HG03135 (cell line): Measurements from ENCODE around the gene ATP13A5.

Source experiments
- ATAC-seq: cut with Tn5 transposase; IDR thresholded peaks from one replicate; pipeline ENCODE4 v1.9.1; 2021; ENCODE audit warnings: mild to moderate bottlenecking, moderate library complexity; ENCODE audit not compliant: unreplicated experiment

The ATP13A5 gene, protein sequence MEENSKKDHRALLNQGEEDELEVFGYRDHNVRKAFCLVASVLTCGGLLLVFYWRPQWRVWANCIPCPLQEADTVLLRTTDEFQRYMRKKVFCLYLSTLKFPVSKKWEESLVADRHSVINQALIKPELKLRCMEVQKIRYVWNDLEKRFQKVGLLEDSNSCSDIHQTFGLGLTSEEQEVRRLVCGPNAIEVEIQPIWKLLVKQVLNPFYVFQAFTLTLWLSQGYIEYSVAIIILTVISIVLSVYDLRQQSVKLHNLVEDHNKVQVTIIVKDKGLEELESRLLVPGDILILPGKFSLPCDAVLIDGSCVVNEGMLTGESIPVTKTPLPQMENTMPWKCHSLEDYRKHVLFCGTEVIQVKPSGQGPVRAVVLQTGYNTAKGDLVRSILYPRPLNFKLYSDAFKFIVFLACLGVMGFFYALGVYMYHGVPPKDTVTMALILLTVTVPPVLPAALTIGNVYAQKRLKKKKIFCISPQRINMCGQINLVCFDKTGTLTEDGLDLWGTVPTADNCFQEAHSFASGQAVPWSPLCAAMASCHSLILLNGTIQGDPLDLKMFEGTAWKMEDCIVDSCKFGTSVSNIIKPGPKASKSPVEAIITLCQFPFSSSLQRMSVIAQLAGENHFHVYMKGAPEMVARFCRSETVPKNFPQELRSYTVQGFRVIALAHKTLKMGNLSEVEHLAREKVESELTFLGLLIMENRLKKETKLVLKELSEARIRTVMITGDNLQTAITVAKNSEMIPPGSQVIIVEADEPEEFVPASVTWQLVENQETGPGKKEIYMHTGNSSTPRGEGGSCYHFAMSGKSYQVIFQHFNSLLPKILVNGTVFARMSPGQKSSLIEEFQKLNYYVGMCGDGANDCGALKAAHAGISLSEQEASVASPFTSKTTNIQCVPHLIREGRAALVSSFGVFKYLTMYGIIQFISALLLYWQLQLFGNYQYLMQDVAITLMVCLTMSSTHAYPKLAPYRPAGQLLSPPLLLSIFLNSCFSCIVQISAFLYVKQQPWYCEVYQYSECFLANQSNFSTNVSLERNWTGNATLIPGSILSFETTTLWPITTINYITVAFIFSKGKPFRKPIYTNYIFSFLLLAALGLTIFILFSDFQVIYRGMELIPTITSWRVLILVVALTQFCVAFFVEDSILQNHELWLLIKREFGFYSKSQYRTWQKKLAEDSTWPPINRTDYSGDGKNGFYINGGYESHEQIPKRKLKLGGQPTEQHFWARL

DNA sequence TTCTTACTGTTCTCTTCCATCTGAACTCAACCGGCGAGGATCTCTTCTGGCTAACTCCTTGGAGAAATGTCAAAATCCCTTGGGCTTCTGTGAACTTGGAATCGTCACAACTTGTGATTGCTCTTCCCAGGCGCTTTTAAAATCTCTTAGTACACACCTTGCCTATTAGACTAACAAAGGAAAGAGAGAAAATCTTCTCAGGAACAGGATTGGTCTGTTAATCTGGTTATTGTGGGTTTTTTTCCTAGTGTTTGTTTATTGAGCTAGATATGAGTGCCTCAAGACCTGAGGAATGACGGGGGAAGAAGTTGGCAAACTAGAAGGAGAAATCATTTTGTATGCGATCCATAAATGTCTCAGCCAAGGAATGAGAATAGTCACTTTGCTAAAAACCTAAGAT is at the start of gene ATP13A5:
Gene ATP13A5 (minus strand): TSS at position 48 of the 400 bp plus-strand sequence. CDS start 28 bp downstream, at position 20.
- no peak for ATAC-seq

DNA sequence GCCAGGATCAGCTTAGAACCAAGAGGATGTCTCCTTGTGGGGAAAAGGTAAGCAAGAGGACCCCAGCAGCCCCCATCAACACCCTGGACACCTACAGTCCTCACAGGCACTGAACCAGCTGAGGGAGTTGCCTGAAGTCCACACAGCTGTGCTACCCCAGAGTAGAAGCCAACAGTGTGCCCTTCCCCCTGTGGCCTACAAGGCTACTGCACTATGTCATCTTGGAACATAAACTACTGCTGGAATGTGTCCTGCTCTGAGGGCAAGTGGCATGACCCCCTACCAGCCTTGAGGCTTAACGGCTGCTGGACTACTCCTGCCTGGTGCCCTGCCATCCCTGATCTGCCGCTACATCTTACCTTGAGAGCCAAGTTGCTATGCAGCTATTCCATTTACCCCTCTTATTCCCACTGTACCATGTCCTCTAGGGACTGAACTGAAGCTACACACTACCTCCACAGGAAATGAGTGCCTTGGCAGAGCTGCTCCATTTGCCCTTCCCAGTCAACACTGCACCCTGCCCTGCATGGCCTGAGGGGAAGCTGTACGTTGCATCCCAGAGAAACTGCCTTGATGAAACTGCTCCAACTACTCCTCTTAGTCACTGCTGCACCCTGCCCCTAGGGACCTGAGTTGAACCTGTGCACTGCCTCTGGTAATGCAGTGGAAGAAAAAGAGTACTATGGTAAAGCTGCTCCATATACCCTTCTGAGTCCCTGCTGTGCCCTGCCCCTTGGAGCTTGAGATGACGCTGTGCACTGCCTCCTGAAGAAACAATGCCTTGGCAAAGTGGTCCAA is 40.2 kb upstream of the ATP13A5 start:
- ATAC-seq, result no peak

DNA sequence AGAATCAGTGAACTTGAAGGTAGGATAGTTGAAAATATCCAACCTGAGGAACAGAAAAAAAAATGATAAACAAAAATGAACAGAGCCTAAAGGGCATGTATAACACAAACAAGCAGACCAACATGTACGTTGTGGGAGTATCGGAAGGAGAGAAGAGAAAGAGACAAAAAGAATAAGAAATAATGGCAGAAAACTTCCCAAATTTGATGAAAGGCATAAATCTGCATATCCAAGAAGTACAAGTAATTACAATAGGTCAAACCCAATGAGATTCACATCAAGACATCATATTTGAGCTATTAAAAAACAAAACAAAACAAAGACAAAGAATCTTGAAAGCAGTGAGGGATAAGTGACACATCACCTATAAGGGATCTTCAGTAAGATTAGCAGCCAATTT is 38.1 kb upstream of the ATP13A5 start:
- no peak for ATAC-seq

DNA sequence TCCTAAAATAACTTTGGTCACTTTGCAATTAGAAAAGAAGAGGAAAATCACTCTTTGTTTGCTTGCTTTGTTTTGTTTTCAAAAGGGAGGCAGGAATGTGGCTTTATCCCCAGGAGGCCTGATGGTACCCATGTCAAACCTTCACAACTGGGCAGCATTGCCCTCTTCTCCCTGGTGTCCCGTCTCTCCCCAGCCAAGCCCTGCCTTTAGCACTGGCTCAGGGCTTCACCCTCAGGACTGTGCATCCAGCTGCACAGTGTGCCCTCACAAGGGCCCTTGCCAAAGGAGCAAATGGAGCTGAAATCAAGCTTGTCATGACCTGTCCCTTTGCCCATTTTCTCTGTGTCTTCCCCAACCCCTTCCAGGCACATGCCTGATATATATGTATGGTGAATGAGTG is 29.1 kb upstream of the ATP13A5 start:
- ATAC-seq, result no peak

DNA sequence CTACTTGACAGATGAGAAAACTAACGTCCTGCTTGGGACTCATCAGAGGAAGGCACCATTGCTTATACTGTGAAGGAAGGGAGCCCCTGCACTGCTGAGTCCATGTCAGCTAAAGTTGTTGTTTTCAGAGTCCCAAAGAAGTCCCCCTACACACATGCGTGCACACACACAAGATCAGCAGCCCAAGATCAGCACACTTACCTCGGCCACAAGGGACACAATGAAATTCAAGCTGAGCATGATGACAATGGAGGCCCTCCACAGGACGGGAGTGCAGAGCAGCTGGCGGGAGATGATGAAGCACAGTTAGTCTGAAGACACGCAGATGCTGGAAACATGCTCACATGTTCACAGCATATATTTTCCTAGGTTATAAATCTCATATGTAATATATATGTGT is 28.6 kb upstream of the ATP13A5 start:
- no peak for ATAC-seq

DNA sequence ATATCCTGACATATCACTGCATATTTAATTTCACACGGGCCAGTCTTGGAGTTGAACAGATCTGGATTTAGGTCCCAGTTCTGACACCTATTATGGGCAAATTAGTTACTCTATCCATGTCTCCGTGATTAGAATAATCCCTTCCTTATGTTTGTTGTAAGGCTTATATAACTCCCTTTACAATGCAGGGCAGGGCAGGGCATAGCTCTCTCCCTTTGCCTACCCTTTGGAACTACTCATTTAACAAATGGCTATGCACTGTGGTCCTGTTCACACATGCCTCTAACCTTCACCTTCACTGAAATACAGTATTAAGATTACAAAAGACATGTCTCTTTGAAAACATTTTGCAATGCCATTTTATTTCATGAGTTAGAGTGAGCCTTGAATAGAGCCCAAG is 24.8 kb upstream of the ATP13A5 start:
- ATAC-seq, result no peak

DNA sequence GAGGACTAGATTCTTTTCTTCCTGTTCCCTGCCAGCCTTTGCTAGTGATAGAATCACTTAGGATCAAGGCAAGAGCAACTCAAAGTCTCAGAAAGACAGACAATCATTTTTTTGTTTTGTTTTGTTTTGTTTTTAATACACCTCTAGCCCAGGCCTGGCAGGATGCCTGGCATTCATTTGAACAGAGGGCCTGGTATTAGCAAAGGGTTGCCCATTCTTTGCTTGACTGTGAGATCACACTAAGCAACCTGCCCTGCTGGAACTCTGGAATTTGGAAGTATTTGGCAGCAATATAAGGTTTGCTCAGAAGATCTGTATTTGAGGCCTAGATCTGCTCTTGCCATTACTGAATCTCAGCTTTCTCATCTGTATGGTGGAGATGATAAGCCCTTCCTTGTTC is 21.8 kb upstream of the ATP13A5 start:
- ATAC-seq, result no peak

DNA sequence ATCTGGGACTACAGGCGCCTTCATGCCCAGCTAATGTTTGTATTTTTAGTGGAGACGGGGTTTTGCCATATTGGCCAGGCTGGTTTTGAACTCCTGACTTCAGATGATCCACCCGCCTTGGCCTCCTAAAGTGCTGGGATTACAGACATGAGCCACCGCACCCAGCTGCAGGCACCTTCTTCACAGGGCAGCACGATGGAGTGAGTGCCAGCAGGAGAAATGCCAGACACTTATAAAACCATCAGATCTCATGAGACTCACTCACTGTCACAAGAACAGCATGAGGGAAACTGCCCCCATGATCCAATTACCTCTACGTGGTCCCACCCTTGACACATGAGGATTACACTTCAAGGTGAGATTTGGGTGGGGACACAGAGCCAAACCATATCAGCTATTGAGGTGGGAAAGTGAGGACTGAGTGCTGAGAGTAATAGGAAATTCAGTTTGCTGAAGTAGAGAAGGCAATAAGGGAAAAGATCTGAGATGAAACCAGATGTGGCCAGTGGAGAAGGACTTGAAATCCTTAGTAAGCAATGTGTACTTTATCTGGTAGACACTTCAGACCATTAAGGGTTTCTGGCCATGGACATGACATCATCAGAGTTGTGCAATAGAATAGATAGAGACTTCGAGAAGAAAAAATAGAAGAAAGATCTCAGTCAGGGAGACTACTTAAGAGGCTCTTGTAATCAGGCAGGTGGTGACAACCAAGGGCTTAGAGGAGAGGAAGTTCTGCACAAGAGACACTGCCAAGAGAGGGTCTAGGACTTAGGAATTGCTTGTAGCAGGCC is 18.1 kb upstream of the ATP13A5 start:
- ATAC-seq, result no peak

DNA sequence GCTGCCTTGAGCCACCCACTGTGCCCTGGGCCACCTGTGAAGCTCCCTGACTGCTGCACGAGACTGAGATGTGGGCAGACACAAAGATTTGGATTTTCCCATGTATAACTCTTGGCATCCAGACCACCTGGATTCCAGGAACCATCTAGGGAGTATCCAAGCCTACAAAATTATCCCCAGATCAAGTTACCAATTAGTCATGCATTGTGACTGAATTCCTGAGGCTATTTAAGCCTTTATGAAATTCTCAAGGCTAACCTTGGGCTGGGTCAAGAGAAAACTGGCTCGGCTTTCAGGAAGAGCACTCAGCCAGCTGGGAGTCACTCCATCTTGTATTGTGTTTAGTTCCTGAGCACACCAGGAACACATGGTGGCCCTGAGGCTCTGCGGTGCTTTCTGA is 13.3 kb upstream of the ATP13A5 start:
- no peak for ATAC-seq

DNA sequence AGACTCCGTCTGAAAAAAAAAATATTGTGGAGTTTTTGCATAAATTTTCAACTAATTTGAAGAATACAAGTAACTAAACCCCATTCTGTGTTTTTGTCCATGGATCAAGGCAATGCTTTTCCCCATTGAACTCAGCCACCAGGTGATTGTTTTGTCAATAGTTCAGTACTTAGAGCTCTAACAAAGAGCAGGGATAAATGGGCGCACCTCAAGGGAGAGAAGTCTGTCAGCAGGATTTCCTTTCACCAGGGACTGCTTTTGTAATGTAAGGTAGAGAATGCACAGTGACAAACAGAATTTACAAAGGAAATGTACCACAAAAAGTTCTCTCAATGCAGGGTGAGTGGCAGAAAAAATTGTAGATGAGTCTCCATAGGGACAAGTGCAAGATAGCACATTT is 10.8 kb upstream of the ATP13A5 start:
- ATAC-seq, result no peak

DNA sequence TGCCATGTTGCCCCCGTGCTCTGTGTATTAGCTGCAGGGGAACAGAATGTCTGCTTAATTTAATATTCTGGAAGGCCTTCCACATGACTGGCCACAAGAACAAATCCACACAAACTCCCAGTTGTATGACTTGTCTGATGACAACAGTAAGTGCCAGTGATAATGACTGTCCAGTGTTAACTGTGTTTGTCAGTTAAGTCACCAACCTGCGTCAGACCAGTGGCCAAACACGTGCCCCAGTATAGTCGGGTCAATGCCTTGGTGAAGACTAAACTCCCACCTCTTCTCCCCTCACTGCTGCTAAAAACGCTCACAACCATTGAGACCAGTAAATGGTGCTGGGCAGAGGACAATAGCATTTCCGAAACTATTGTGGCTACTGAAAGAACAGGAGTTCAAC is 9.8 kb upstream of the ATP13A5 start:
- ATAC-seq, result no peak

DNA sequence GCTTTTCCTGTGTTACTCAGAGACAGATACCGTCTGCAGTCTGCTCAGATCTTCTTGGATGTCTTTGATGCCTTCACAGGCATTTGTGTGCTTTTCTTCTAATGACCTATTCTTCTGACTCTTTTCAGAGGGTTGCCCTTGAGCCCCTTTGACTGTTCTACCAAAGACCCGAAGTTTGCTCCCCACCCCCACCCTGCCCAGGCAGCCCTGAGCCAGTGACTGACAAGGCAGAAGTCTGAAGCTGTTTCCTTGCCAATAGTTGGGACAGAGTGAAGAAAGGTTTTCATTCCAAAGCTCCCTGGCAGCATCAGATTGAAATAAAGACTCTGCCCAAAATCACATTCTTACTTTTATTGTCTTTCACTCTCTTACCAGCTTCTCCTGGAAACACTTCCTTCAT is 9.0 kb upstream of the ATP13A5 start:
- ATAC-seq, result no peak

DNA sequence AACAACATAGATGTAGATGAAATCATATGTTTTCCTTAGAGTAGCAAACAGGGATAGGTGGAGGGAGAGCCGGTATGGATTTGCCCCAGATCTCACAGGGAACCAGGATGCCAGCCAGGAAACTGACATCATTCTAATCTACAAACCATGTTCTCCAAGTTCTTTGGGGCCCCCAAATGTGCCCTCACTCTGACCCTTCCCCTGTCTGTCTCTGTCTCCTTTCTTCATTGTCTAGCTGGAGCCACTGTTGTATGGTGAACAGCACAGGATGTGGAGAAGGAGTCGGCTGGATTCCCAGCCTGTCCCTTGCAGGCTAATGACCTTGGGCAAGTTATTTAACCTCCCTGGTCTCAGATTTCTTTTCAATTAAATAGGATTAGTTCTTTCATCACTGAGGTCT is 962 bp downstream of the ATP13A5 start:
- ATAC-seq, result no peak

DNA sequence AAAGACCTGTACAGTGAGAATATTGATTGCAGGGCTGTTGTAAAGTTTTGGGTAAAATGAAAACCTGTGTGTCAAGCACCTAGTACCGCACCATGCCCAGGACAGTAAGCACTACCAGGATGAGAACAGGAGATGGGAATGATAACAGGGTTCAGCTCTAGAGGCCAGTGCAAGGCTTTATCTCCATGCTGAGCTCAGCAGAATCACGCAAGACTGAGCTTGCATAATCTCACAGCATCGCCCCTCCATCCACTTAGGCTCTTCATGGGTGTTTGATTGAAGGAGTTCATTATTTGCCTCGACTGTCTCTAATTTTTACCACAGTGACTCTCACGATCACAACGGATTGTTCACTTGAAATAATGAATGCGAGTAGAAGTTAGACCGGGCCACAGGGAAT is 2.9 kb downstream of the ATP13A5 start:
- no peak for ATAC-seq

DNA sequence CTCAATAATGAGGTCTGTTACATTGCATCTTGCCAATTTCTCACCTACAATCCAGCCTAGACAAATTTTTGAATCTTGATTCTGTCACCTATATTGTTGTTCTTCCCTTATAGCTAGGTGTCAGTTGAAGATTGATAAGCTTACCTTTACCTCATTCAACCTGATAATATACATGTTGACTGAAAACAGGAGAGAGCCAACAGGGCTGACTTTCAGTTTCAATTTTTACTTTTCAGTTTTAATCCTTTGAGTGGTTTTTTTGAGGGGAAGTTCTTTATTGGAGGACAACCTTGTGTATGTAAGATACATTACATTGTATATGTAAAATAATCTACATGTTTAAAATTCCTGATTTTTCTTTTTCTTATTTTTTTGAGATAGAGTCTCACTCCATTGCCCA is 5.8 kb downstream of the ATP13A5 start:
- no peak for ATAC-seq

DNA sequence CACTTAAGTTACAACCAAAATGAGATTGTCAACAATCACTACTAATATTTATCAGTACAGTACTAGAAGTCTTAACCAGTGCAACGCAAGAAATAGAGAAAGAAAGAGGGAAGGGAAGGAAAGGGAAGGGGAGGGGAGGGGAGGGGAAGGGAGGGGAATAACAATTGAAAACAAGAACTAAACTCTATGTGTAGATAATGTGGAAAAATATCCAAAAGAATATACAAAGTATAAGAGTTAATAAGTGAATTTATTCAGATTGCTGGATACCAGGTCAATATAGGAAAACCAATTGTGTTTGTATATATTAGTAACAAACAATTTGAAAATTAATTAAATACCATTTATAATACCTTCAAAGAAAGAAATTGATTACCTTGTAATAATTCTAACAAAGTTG is 10.7 kb downstream of the ATP13A5 start:
- ATAC-seq, result no peak

DNA sequence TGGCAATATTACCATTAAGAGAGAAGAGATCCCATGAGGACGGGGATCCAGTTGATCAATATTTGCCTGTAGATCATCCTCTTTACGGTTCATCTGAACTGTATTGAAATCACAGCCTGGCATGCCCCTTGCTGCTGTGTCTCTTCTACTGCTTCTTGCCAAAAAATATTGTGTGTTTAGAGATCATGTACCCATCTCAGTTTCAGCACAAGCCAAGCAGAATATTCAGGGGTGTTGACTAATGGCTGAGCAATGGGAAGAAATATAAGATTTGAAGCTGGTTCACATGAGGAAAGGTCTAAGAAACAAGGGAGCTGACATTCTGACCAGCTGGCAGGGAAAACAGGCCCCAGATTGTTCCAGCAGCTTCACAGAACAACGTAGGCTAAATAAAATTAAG is 21.3 kb downstream of the ATP13A5 start:
- no peak for ATAC-seq

DNA sequence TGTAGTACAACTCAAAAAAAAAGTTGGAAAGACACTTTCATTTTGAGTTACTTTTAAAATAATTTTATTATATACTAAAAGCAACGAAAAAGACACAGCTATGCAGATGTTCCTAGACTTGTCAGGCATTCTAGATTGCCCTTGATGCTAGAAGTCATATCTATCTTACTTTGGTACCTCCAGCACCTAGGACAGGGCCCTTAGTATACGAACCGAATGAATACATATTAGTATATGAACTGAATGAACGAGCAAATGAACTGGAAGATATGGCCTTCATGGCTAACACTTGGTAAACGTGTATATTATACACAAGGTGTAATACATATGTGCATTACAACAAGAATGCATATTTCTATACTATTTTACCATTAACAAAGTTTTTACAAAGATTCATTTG is 24.1 kb downstream of the ATP13A5 start:
- ATAC-seq, result no peak

DNA sequence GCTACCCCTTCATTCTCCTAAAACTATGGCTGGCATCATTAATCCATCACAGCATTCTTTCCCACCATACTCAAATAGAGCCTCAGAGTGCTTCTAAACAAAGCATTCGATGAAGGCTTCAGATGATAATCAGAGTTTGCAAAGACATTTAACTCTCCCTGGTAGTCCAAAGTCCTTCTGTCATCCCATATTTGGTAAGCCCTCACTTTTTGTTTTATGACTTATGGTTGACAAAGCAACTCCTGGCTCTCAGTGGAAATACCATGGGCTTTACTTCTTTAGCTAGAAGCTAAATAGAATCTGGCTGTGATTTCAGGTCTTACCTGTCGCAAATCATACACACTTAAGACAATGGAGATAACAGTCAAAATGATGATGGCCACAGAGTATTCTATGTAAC is 27.8 kb downstream of the ATP13A5 start:
- ATAC-seq, result no peak

DNA sequence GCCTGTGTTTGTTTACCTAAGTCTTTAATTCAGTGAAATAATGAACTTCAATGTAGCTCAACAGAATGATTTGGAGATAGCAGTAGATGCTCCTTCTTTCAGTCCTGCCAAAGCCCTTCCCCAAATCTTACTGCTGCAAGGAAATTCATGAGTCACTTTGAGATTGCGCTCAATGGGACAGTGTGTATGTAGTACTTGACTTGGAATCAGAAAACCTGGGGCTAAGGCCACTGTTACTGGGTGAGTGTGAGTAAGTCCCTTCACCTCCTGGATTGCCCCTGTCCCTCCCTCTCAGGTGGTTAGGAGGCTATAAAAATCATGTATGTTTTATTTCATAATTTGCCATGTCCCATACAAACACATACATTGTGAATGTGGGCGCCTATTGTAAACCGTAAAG is 29.9 kb downstream of the ATP13A5 start:
- ATAC-seq, result no peak
